Brain microvascular endothelial cell (primary cell): ENCODE measurements around the gene AKNAD1.

Experiments used
- DNase-seq: peaks from one replicate; pipeline ENCODE4 v3.0.0-alpha.2; 2020
- H3K27ac ChIP-seq: fragments of 250-450 bp; sonication (Bioruptor Pico); 2 replicates; pipeline ENCODE4 v1.5.1; 2020; ENCODE audit warnings: mild to moderate bottlenecking, moderate library complexity
- H3K27me3 ChIP-seq: fragments of 250-450 bp; sonication (Bioruptor Pico); replicated peaks from 2 replicates; pipeline ENCODE4 v1.5.1; 2020; ENCODE audit warnings: mild to moderate bottlenecking
- H3K36me3 ChIP-seq: fragments of 250-450 bp; sonication (Bioruptor Pico); replicated peaks from 2 replicates; pipeline ENCODE4 v1.5.1; 2020; ENCODE audit warnings: mild to moderate bottlenecking
- H3K4me3 ChIP-seq: 2 replicates; pipeline ENCODE4 v1.5.1; 2011; ENCODE audit warnings: low read depth, mild to moderate bottlenecking, control low read depth, low read length, moderate library complexity
- in situ Hi-C: cut with HindIII; loops from 2 replicates; pipeline ENCODE4 v1.10.0; 2017; ENCODE audit warnings: low sequenced_read_pairs, low pct_ligation_motif_present
- TF ChIP-seq, protein P1 (sequence below): IDR thresholded peaks from 2 replicates; pipeline ENCODE4 v1.5.1; 2011; ENCODE audit warnings: low read depth, mild to moderate bottlenecking, moderate library complexity, low read length, control low read depth, inconsistent platforms; ENCODE audit errors: missing control alignments

AKNAD1 gene

DNA sequence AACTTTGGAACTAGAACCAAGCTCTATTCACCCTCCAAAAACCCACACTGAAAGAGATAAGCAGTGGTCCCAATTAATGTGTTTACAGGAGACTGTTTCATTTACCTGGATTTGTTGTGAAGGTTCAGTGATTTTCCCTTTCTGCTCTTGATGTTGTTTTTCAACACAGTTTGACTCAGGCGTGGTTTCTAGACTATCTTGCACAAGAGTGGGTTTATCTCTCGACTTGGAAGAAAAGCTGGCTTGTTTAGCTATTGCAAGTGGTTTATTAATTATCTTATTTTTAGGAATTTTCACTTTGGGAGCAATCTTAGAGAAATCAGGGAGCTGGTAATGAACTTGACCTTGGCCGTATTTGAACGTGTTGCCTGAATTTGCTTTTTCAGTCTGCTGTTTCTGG, 5.3 kb downstream of the AKNAD1 start:
- TF ChIP-seq, protein P1, sequence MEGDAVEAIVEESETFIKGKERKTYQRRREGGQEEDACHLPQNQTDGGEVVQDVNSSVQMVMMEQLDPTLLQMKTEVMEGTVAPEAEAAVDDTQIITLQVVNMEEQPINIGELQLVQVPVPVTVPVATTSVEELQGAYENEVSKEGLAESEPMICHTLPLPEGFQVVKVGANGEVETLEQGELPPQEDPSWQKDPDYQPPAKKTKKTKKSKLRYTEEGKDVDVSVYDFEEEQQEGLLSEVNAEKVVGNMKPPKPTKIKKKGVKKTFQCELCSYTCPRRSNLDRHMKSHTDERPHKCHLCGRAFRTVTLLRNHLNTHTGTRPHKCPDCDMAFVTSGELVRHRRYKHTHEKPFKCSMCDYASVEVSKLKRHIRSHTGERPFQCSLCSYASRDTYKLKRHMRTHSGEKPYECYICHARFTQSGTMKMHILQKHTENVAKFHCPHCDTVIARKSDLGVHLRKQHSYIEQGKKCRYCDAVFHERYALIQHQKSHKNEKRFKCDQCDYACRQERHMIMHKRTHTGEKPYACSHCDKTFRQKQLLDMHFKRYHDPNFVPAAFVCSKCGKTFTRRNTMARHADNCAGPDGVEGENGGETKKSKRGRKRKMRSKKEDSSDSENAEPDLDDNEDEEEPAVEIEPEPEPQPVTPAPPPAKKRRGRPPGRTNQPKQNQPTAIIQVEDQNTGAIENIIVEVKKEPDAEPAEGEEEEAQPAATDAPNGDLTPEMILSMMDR = no peak
- no peak for DNase-seq
- no peak overlapping the region for H3K27ac ChIP-seq
- H3K36me3 ChIP-seq = no peaks in the 10 kb centered on the region
- no peaks in the 10 kb centered on the region for H3K27me3 ChIP-seq
- H3K4me3 ChIP-seq = no peak overlapping the region
- in situ Hi-C loops = no loop called here

DNA sequence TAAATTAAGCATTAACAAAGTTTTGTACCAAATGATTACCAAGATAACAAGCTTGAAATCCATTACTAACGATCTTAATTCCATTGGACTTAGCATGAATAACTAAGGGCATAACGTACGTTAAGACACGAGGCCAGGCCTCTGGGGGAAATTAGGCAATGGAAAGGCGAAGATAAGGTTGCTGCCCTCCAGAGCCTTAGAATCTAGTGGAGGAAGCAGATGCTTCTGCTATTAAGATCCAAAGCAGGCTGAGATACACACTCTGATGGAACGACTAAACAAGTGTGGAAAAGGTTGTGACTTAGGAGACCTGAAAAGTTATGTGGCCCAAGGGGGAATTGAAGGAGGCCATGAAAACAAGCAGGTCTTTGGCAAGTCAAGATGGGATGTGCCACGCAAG, 6.0 kb downstream of the AKNAD1 start:
- DNase-seq = no peak
- Histone ChIP-seq H3K27me3 (no peaks in the 10 kb centered on the region), H3K4me3 (no peak overlapping the region), H3K36me3 (no peaks in the 10 kb centered on the region), H3K27ac (no peak overlapping the region)
- TF ChIP-seq, protein P1 = no peak
- in situ Hi-C loops = no loop called here

DNA sequence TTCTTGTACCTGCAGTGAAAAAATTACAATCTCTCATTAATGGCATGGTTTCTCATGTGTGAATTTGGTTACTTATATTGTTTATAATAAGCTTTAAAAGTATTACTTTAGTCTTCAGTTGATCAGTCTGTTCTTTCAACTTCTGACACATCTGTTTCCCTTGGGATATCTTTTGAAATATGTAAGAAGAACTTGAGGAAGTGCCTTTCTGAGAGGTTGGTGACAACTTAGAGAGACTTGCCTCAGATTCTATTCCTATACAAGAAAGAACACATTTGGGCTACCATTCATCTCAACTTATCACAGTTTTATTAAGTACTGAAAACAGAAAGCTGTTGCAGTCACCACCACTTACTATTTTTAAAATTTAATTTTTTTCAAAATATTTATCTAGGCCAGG, 8.1 kb downstream of the AKNAD1 start:
- Histone ChIP-seq H3K27me3 (no peaks in the 10 kb centered on the region), H3K36me3 (no peaks in the 10 kb centered on the region), H3K27ac (no peak overlapping the region), H3K4me3 (no peak overlapping the region)
- in situ Hi-C loops = no loop called here
- TF ChIP-seq, protein P1 = no peak
- DNase-seq = no peak

DNA sequence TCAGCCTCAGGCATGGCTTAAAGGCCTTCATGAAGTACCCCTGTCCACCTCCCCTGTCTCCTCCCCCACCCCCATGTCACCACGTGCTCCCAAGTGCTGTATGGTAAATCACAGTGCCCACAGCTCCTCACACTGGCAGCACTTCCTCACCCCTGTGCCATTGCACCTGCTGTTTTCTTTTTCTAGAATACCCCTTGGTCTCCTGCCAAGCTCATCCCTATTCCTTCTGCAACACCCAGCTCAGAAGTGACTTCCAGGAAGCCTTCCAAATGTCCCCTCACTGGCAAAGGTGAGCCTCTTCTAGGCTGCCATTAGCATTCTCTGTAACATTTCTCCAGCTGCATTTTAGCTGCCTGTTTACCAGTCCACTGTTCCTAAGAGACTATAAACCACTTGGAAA, 9.4 kb downstream of the AKNAD1 start:
- in situ Hi-C loops = no loop called here

DNA sequence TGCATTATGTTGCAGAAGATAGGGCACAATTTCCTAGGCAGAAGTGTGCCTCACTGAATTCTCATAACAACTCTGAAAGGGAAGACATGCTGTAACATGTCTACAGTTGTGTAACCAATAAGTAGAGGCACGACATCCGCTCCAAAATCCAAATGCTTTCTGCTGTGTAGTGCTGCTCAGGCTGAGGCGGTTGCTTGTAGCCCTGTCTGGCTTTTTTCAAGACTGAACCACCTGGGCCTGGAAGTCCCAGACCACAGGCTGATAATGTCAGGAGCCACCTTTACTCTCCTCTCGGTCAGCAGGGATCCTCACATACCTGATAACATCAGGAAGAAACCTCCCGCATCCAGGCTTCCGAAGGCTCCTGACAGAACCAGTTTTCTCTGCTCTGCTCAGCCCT, 10.9 kb downstream of the AKNAD1 start:
- TF ChIP-seq, protein P1 = no peak

More for the DNA sequence above, 9.4 kb downstream of the AKNAD1 start:
- Histone ChIP-seq H3K27ac (no peak overlapping the region), H3K27me3 (no peaks in the 10 kb centered on the region), H3K36me3 (no peaks in the 10 kb centered on the region), H3K4me3 (no peak overlapping the region)
- TF ChIP-seq, protein P1 = no peak
- DNase-seq = no peak

DNA sequence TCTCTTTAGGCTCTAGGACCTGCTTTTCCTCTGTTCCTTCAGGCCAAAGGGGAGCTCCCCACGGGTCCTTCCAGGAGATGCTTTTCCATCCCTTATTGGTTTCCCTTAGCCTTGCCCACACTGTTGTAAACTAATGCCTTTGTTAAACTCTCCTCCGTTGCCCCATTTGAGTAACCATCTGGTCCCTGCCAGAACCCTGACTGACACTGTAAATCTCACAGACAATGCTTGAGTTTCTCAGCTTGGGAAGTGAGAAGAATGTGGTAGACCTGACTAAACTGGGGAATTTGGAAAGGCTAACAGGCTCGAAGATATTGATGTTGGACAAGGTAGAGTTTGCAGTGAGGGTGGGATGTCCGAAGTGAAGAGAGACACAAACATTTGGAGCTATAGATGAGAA, 11.4 kb downstream of the AKNAD1 start:
- TF ChIP-seq, protein P1 = no peak
- Histone ChIP-seq H3K27me3 (no peaks in the 10 kb centered on the region), H3K4me3 (no peak overlapping the region), H3K36me3 (no peaks in the 10 kb centered on the region), H3K27ac (no peak overlapping the region)
- in situ Hi-C loops = no loop called here
- no peak for DNase-seq

More for the DNA sequence above, 10.9 kb downstream of the AKNAD1 start:
- Histone ChIP-seq H3K27ac (no peak overlapping the region), H3K27me3 (no peaks in the 10 kb centered on the region), H3K36me3 (no peaks in the 10 kb centered on the region), H3K4me3 (no peak overlapping the region)
- no peak for DNase-seq
- in situ Hi-C loops = no loop called here
